ENCODE data around the gene MYO3A.

DNA sequence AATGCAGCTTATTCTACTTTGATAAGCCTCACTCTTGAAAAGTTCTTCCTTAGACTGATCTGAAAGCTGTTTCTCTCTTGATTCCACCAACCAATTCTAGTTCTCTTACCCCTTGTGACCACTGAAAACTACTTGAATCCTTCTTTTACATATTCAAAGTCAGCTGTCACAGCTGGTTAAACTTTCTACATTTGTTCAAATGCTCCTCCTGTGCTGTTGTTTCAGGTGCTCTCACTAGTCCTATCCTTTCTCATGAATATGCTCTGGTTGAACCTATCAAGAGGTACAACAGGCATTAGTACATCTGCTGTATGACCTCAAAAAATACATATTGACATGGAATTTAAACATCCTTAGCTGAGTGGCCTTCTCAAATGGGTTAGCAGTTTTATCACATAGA lies 91.5 kb downstream of the MYO3A start:
- TF ChIP-seq, protein P1, sequence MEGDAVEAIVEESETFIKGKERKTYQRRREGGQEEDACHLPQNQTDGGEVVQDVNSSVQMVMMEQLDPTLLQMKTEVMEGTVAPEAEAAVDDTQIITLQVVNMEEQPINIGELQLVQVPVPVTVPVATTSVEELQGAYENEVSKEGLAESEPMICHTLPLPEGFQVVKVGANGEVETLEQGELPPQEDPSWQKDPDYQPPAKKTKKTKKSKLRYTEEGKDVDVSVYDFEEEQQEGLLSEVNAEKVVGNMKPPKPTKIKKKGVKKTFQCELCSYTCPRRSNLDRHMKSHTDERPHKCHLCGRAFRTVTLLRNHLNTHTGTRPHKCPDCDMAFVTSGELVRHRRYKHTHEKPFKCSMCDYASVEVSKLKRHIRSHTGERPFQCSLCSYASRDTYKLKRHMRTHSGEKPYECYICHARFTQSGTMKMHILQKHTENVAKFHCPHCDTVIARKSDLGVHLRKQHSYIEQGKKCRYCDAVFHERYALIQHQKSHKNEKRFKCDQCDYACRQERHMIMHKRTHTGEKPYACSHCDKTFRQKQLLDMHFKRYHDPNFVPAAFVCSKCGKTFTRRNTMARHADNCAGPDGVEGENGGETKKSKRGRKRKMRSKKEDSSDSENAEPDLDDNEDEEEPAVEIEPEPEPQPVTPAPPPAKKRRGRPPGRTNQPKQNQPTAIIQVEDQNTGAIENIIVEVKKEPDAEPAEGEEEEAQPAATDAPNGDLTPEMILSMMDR (IDR thresholded peaks at IDR 0.05; ENCODE audit: low read depth, low read length, missing input control) = no peak
- no peak for TF ChIP-seq YY1 (IDR thresholded peaks at IDR 0.05)

Data from liver (tissue), 2 donors.